ENCODE data around the gene ALOX15B. TPM values are rescaled to one million over a fixed set of nuclear protein-coding genes. Genes with fewer than 3 reads are reported as not detected.

The ALOX15B gene
- total and polyA plus RNA-seq, 10 of the 15 experiments (the other 5 are each of a cell fraction or from before 2014, with no cell fraction given) = 0.01 TPM; not detected in 9

- ChIA-PET RAD21 (ENCODE audit: unreplicated experiment) (interaction anchor here (0.6 to 2.7 kb wide), 21 partner anchors 10 to 1708 kb away, joined by 3 to 25 read pairs (median 5); partner anchors contain the start of genes CTC1 and KRABD2), POLR2A (interaction anchor here (0.9 to 1.1 kb wide), 2 partner anchors 50 to 128 kb away, joined by 3 read pairs; partner anchors contain the start of gene CNTROB), CTCF (interaction anchor here (0.6 to 8.3 kb wide), 44 partner anchors 10 to 725 kb away, joined by 3 to 159 read pairs (median 5); partner anchors contain the start of genes ALOX12B, ALOXE3, GUCY2D and KRABD2), SMC1A (ENCODE audit: uncharacterized antibody, unreplicated experiment) (interaction anchor here (0.6 to 4.5 kb wide), 28 partner anchors 10 to 840 kb away, joined by 3 to 37 read pairs (median 4); partner anchors contain the start of genes ALOXE3, GUCY2D and PFAS)
- intact Hi-C loops (cut with micrococcal nuclease; ENCODE audit: unreplicated experiment) (loop anchor here (5.0 kb wide), 2 partner anchors 57 to 102 kb away; partner anchors contain the start of genes ALOXE3 and VAMP2), in situ Hi-C loops (cut with MboI) (no loop called here)
- ATAC-seq (peak; percentile 51), FAIRE-seq (peak; percentile 68), DNase-seq (ENCODE audit: low read depth, low spot score) (peak; percentile 19)
- Histone ChIP-seq H3K36me3 (ENCODE audit: control insufficient read depth in 2 of 2, insufficient read depth in 2 of 2, low read length in 1 of 2) (no peaks in the 10 kb centered on the region), H2AFZ (ENCODE audit: control insufficient read depth, low read depth, low read length) (no peak overlapping the region), H3K9ac (ENCODE audit: control insufficient read depth, insufficient read depth, low read length) (no peak overlapping the region), H3K4me2 (ENCODE audit: control insufficient read depth, insufficient read depth) (no peak overlapping the region), H3K4me3 (no peak overlapping the region), H4K20me1 (ENCODE audit: control insufficient read depth, insufficient read depth) (no peaks in the 10 kb centered on the region), H3K27ac (ENCODE audit: control insufficient read depth, insufficient read depth) (no peak overlapping the region), H3K27me3 (replicated peaks in 1 of 2; ENCODE audit: control insufficient read depth in 2 of 2, insufficient read depth in 2 of 2, low read length in 1 of 2) (peaks cover 3 to 4% of the 10 kb centered on the region in 2 experiments; a peak in 3 of 4 replicates), H3K4me1 (ENCODE audit: control insufficient read depth, insufficient read depth, low read length) (peaks cover 14% of the 10 kb centered on the region), H3K9me3 (replicated peaks; ENCODE audit: control insufficient read depth, insufficient read depth, low read length) (no peaks in the 10 kb centered on the region), H3K79me2 (ENCODE audit: control insufficient read depth, insufficient read depth, low read length) (no peaks in the 10 kb centered on the region)
- 5% methylated on average over 10 of the region's 10 CpGs for WGBS (ENCODE audit: insufficient coverage, insufficient replicate concordance, low lambda C conversion rate, missing lambda C conversion rate)
- TF ChIP-seq RAD21 (IDR thresholded peaks at IDR 0.05; ENCODE audit: insufficient read depth, low read depth, low read length) (peak; percentile 76), SMC3 (IDR thresholded peaks at IDR 0.05; ENCODE audit: borderline replicate concordance, low read length) (peak; percentile 63; the same call in 1 of the 2 replicates), NR2F1 (conservative IDR thresholded peaks at IDR 0.05) (no peak), CTCF (IDR thresholded peaks at IDR 0.05 in 2 of 3, conservative IDR thresholded peaks at IDR 0.05 in 1 of 3; ENCODE audit: control insufficient read depth in 2 of 3, extremely low read depth in 1 of 3, insufficient read depth in 1 of 3, low read depth in 3 of 3, low read length in 3 of 3) (peak; percentile 61 to 89 (median 70)), RAD51 (IDR thresholded peaks at IDR 0.05) (0 out of 2 replicates have a peak, but pooled peaks have one; percentile 10), SUZ12 (IDR thresholded peaks at IDR 0.05; ENCODE audit: unreplicated experiment) (no peak), YY1 (IDR thresholded peaks at IDR 0.05; ENCODE audit: low read depth, low read length) (peak; percentile 92), SMAD5 (IDR thresholded peaks at IDR 0.05; ENCODE audit: low read depth) (no peak)
- TF ChIP-seq, protein P1, sequence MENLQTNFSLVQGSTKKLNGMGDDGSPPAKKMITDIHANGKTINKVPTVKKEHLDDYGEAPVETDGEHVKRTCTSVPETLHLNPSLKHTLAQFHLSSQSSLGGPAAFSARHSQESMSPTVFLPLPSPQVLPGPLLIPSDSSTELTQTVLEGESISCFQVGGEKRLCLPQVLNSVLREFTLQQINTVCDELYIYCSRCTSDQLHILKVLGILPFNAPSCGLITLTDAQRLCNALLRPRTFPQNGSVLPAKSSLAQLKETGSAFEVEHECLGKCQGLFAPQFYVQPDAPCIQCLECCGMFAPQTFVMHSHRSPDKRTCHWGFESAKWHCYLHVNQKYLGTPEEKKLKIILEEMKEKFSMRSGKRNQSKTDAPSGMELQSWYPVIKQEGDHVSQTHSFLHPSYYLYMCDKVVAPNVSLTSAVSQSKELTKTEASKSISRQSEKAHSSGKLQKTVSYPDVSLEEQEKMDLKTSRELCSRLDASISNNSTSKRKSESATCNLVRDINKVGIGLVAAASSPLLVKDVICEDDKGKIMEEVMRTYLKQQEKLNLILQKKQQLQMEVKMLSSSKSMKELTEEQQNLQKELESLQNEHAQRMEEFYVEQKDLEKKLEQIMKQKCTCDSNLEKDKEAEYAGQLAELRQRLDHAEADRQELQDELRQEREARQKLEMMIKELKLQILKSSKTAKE (IDR thresholded peaks at IDR 0.05; ENCODE audit: low read depth, poor library complexity, severe bottlenecking) = no peak
- TF ChIP-seq, protein P2, sequence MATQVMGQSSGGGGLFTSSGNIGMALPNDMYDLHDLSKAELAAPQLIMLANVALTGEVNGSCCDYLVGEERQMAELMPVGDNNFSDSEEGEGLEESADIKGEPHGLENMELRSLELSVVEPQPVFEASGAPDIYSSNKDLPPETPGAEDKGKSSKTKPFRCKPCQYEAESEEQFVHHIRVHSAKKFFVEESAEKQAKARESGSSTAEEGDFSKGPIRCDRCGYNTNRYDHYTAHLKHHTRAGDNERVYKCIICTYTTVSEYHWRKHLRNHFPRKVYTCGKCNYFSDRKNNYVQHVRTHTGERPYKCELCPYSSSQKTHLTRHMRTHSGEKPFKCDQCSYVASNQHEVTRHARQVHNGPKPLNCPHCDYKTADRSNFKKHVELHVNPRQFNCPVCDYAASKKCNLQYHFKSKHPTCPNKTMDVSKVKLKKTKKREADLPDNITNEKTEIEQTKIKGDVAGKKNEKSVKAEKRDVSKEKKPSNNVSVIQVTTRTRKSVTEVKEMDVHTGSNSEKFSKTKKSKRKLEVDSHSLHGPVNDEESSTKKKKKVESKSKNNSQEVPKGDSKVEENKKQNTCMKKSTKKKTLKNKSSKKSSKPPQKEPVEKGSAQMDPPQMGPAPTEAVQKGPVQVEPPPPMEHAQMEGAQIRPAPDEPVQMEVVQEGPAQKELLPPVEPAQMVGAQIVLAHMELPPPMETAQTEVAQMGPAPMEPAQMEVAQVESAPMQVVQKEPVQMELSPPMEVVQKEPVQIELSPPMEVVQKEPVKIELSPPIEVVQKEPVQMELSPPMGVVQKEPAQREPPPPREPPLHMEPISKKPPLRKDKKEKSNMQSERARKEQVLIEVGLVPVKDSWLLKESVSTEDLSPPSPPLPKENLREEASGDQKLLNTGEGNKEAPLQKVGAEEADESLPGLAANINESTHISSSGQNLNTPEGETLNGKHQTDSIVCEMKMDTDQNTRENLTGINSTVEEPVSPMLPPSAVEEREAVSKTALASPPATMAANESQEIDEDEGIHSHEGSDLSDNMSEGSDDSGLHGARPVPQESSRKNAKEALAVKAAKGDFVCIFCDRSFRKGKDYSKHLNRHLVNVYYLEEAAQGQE (IDR thresholded peaks at IDR 0.05; ENCODE audit: low read depth, low read length) = peak; percentile 52; the same call in 1 of the 2 replicates
- no TSS peak for BruUV-seq (replicated peaks)
Observed at GRCh38 chr17:8060274-8060673, 21.4 kb downstream of the ALOX15B start.
